Left renal pelvis (tissue), 4 donors: ENCODE results near the gene TRIM62. TPM values are rescaled to one million over a fixed set of nuclear protein-coding genes. Genes with fewer than 3 reads are reported as not detected.

ENCODE experiments used
- DNase-seq, 4 donors: peaks; one replicate each; pipeline ENCODE4 v3.0.0-alpha.2; 2013; ENCODE audit warnings: low read depth in 4 of 4, low spot score in 3 of 4
- polyA plus RNA-seq, 4 donors: library from polyadenylated mRNA; unstranded; fragments of 120-200 nt; gene quantifications; one replicate each; pipeline ENCODE4 v1.2.1, GENCODE V29; 2013; ENCODE audit not compliant: insufficient read length in 4 of 4

TRIM62 gene
- polyA plus RNA-seq, 4 donors: 5.8 to 10.6 (median 8.0) TPM

GRCh38 chr1:33180911-33181890, 642 bp downstream of the TRIM62 start:
- DNase-seq: peak in 2 of 4 donors; percentile 32 to 38

DNA sequence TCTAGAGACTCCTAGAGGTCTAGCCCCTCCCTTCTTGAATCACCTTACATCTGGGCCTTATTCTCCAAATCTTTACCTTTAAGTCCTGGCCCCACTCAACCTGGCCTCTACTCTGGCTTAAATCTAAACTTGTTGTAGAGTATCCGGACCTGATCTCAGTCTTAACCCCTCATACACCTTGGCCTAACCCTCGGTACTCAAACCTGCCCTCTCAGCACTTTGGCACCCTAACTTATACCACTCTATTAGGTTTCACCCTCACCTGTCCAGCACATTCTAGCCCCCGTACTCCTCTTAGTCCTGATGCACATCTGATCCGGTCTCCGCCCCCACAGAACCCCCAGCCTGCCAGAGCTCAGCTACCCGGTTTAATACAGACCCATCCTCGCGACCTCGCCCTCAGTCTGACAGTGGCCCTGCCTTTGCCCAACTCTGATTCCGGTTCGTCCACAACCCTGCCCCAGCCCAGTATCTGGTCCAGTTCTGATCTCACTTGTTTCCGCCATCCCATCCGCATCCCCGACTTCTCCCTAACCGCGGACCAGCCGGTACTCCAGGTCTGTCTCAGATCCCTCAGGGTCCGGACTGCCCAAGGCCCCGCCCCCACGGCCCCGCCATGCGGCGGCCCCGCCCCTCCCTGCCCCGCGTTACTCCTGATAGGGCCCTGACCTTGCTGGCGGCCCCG, 1.5 kb downstream of the TRIM62 start:
- peak in 3 of 4 donors; percentile 75 to 77 (median 76) for DNase-seq

GRCh38 chr1:33178836-33179439, 2.9 kb downstream of the TRIM62 start:
- DNase-seq: no peak

- DNase-seq: no peak
Observed at GRCh38 chr1:33177996-33178540, 3.8 kb downstream of the TRIM62 start.

DNA sequence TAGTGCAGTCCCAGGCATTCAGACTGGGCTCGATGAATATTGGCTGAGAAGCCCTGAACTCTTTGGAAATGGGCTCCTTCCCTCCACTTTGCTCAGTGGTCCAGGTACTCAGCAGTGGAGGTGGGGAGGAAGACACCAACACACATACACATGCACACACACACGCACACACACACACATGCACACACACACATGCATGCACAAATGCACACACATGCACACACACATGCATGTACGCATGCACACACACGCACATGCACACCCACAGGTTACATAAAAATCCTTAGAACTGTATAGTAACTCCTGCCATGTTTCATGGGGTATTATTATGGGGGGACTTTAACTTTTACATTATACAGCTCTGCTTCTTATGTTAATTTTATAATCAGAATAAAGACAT, 5.0 kb downstream of the TRIM62 start:
- DNase-seq: no peak

GRCh38 chr1:33176362-33176850, 5.4 kb downstream of the TRIM62 start:
- DNase-seq: no peak

- DNase-seq: no peak
Observed at GRCh38 chr1:33175865-33176264, 6.0 kb downstream of the TRIM62 start.

- no peak for DNase-seq
Observed at GRCh38 chr1:33173091-33173490, 8.8 kb downstream of the TRIM62 start.

DNA sequence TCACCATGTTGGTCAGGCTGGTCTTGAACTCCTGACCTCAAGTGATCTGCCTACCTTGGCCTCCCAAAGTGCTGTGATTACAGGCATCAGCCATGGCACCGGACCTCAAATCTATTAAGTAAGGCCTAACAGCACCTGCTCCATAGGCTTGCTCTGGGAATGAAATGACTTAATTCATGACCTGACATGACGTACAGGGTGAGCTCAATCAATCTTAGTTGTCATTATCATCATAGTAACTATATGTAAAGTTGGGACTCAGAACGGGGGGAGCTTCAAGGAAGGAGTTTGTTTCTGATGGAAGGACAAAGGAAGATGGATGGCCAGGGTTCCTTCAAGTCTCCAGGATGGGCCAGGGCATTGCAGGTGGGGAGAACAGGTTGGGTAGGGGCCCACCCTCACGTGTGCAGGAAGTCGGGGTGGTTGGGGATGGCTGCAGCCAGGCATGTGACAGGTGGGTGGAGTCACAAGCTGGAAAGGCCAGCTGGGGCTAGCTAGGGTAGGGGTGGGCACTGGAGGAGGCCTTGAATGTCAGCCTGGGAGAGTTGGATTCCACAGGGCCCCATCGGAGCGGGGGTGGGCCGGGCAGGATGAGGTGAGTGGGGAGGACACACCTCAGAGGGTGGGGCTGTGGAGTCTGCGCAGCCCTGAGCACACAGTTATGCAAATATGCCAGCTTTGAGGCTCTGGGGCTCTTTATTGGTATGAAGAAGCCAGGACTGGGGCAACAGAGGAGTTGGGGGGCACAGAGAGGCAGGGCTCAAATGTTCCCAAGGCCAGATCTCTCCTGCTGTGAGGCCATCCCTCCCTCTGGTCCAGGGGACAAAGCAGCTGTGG, 9.6 kb downstream of the TRIM62 start:
- DNase-seq: no peak

GRCh38 chr1:33170351-33171274, 11.2 kb downstream of the TRIM62 start:
- no peak for DNase-seq

DNA sequence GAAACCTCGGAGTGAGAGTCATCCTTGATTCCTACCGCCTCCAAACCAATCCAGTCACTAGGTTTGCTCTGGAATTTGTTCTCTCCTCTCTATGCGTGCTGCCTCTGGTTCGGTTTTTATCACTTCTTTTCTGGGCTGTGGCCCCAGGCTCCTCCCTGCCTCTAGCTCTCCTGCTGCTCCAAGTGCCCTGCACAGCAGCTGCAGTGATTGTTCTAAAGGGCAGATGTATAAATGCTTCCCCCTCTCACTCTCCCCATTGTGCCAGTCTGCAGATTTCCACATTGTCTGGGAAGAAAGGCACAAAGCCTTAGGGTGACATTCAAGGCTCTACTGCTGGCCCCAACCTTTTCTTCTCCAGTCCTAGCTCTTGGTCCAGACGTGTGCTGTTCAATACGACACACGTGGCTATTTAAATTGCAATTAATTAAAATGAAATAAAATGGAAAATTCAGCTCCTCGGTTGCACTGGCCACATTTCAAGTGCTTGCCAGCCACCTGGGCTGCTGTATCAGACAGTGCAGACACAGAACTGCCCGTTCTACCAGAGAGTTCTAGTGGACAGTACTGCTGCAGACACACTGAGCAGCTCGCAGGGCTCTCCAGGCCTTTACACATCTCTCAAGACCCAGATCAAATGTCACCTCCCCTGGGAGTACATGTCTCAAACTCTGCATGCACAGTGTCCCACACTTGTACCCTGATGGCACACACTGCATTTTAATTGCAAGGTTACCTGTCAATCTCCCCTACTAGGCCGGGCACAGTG, 12.4 kb downstream of the TRIM62 start:
- no peak for DNase-seq

GRCh38 chr1:33168556-33169289, 13.1 kb downstream of the TRIM62 start:
- no peak for DNase-seq

- no peak for DNase-seq
Observed at GRCh38 chr1:33167650-33168447, 14.0 kb downstream of the TRIM62 start.

GRCh38 chr1:33165809-33166208, 16.0 kb downstream of the TRIM62 start:
- no peak for DNase-seq

GRCh38 chr1:33165209-33165608, 16.6 kb downstream of the TRIM62 start:
- no peak for DNase-seq
